Astrocyte (in vitro differentiated cells and primary cell): ENCODE data around the gene ARID3C. TPM values are rescaled to one million over a fixed set of nuclear protein-coding genes. Genes with fewer than 3 reads are reported as not detected.

Experiments
- DNase-seq: peaks from one replicate; pipeline ENCODE4 v3.0.0-alpha.2; 2010; ENCODE audit warnings: low read depth
- FAIRE-seq: peaks from 2 replicates; lab custom pipeline; 2011; peaks lifted over from hg19 to GRCh38; lab: Jason Lieb, UNC
- H2AFZ ChIP-seq: 2 replicates; pipeline ENCODE4 v1.6.0; 2012; ENCODE audit warnings: low read depth, low read length, inconsistent platforms
- H3K27ac ChIP-seq: 2 replicates; pipeline ENCODE4 v1.5.1; 2011; ENCODE audit warnings: low read depth, low read length, inconsistent platforms
- H3K27me3 ChIP-seq: 2 replicates; pipeline ENCODE4 v1.6.0; 2011; ENCODE audit warnings: low read length, inconsistent platforms; ENCODE audit not compliant: insufficient read depth
- H3K36me3 ChIP-seq: 2 replicates; pipeline ENCODE4 v1.5.1; 2011; ENCODE audit warnings: low read length, inconsistent platforms; ENCODE audit not compliant: insufficient read depth
- H3K4me1 ChIP-seq: 2 replicates; pipeline ENCODE4 v1.5.1; 2011; ENCODE audit warnings: low read length, inconsistent platforms; ENCODE audit not compliant: insufficient read depth
- H3K4me2 ChIP-seq: 2 replicates; pipeline ENCODE4 v1.6.0; 2012; ENCODE audit warnings: low read length, inconsistent platforms
- H3K4me3 ChIP-seq: 2 replicates; pipeline ENCODE4 v1.5.1; 2011; ENCODE audit warnings: low read depth, mild to moderate bottlenecking, low read length, inconsistent platforms; ENCODE audit not compliant: insufficient read depth
- H3K79me2 ChIP-seq: 2 replicates; pipeline ENCODE4 v1.6.0; 2012; ENCODE audit warnings: mild to moderate bottlenecking, low read length, inconsistent platforms; ENCODE audit not compliant: insufficient read depth
- H3K9ac ChIP-seq: 2 replicates; pipeline ENCODE4 v1.6.0; 2012; ENCODE audit warnings: mild to moderate bottlenecking, low read length, inconsistent platforms
- H3K9me3 ChIP-seq: 2 replicates; pipeline ENCODE4 v1.5.1; 2012; ENCODE audit warnings: low read depth, mild to moderate bottlenecking, low read length, inconsistent platforms; ENCODE audit not compliant: insufficient read depth
- H4K20me1 ChIP-seq: 2 replicates; pipeline ENCODE4 v1.6.0; 2012; ENCODE audit warnings: low read length, inconsistent platforms; ENCODE audit not compliant: insufficient read depth
- H3K27ac Mint-ChIP-seq: one replicate; pipeline ENCODE4 v1.8.0; 2021; ENCODE audit warnings: mild to moderate bottlenecking, mixed read lengths; ENCODE audit not compliant: unreplicated experiment
- H3K27me3 Mint-ChIP-seq: one replicate; pipeline ENCODE4 v1.8.0; 2021; ENCODE audit warnings: low read depth, mixed read lengths; ENCODE audit not compliant: unreplicated experiment
- H3K36me3 Mint-ChIP-seq: one replicate; pipeline ENCODE4 v1.8.0; 2021; ENCODE audit warnings: low read depth, mixed read lengths; ENCODE audit not compliant: unreplicated experiment
- H3K4me1 Mint-ChIP-seq: one replicate; pipeline ENCODE4 v1.8.0; 2021; ENCODE audit warnings: low read depth, mixed read lengths; ENCODE audit not compliant: unreplicated experiment
- H3K4me3 Mint-ChIP-seq: one replicate; pipeline ENCODE4 v1.8.0; 2021; ENCODE audit warnings: mild to moderate bottlenecking, moderate library complexity, mixed read lengths; ENCODE audit not compliant: unreplicated experiment
- H3K9me3 Mint-ChIP-seq: one replicate; pipeline ENCODE4 v1.8.0; 2021; ENCODE audit warnings: mild to moderate bottlenecking, mixed read lengths; ENCODE audit not compliant: unreplicated experiment
- EZH2 ChIP-seq: IDR thresholded peaks from 2 replicates; pipeline ENCODE4 v1.6.1; 2012; ENCODE audit warnings: mild to moderate bottlenecking, low read length, inconsistent platforms; ENCODE audit not compliant: insufficient read depth
- total RNA-seq: library from RNA; stranded (reverse); gene quantifications from 2 replicates; pipeline ENCODE4 v1.2.1, GENCODE V29; 2021
- TF ChIP-seq, protein P1 (sequence below): IDR thresholded peaks from 2 replicates; pipeline ENCODE4 v1.5.1; 2011; ENCODE audit warnings: low read depth, mild to moderate bottlenecking, inconsistent platforms, low read length, moderate library complexity; ENCODE audit not compliant: insufficient read depth

The ARID3C gene
- total RNA-seq, 1 donor from 2014 or later: 0.16 TPM

DNA sequence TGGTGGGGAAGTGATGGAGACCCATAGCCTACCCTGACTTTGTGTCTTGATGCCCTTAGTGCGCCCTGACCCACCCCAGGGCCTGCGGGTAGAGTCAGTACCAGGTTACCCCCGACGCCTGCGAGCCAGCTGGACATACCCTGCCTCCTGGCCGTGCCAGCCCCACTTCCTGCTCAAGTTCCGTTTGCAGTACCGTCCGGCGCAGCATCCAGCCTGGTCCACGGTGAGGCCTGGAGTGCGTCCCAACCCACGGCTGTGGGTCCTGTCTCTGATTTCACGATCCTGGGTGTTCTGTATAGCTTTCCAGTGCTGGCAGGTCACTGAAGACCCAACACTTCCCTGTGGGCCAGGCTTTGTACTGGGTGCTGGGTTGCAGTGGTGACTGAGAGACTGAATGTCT, 29.6 kb upstream of the ARID3C start:
- Histone ChIP-seq H3K27me3 (no peaks in the 10 kb centered on the region), H3K4me3 (no peak overlapping the region), H2AFZ (no peak overlapping the region), H3K9me3 (no peaks in the 10 kb centered on the region), H3K9ac (no peak overlapping the region), H3K36me3 (no peaks in the 10 kb centered on the region), H3K79me2 (no peaks in the 10 kb centered on the region), H3K4me1 (peaks cover 2% of the 10 kb centered on the region), H3K27ac (no peak overlapping the region), H3K4me2 (no peak overlapping the region), H4K20me1 (no peaks in the 10 kb centered on the region)
- Mint-ChIP-seq H3K27me3 (peaks cover 5% of the 10 kb centered on the region), H3K4me3 (no peak overlapping the region), H3K9me3 (no peaks in the 10 kb centered on the region), H3K27ac (no peak overlapping the region), H3K36me3 (peaks cover 20% of the 10 kb centered on the region), H3K4me1 (peaks cover 6% of the 10 kb centered on the region)
- no peak for DNase-seq
- no peak for FAIRE-seq
- TF ChIP-seq, protein P1, sequence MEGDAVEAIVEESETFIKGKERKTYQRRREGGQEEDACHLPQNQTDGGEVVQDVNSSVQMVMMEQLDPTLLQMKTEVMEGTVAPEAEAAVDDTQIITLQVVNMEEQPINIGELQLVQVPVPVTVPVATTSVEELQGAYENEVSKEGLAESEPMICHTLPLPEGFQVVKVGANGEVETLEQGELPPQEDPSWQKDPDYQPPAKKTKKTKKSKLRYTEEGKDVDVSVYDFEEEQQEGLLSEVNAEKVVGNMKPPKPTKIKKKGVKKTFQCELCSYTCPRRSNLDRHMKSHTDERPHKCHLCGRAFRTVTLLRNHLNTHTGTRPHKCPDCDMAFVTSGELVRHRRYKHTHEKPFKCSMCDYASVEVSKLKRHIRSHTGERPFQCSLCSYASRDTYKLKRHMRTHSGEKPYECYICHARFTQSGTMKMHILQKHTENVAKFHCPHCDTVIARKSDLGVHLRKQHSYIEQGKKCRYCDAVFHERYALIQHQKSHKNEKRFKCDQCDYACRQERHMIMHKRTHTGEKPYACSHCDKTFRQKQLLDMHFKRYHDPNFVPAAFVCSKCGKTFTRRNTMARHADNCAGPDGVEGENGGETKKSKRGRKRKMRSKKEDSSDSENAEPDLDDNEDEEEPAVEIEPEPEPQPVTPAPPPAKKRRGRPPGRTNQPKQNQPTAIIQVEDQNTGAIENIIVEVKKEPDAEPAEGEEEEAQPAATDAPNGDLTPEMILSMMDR: no peak
- no peak for TF ChIP-seq EZH2

DNA sequence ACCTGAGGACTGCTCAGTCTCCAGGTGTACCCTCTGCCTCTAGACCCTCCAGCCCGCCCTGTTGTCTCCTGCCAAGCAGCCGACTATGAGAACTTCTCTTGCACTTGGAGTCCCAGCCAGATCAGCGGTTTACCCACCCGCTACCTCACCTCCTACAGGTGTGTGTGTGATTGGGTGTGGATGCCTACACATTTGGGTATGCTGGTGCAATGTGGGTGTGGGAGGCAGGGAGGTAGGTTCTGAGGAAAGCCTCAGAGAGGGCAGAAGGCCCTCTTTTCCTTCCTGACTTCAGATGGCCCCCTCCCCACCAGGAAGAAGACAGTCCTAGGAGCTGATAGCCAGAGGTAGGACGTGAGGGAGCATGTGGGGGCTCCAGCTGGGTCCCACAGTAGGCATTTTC, 28.1 kb upstream of the ARID3C start:
- H2AFZ ChIP-seq: no peak overlapping the region
- no peaks in the 10 kb centered on the region for H3K9me3 ChIP-seq
- FAIRE-seq: no peak
- H3K4me3 ChIP-seq: no peak overlapping the region
- H3K27ac ChIP-seq: no peak overlapping the region
- no peak overlapping the region for H3K4me2 ChIP-seq
- peaks cover 17% of the 10 kb centered on the region for H3K4me1 ChIP-seq
- no peak for TF ChIP-seq EZH2
- TF ChIP-seq, protein P1: no peak
- H4K20me1 ChIP-seq: no peaks in the 10 kb centered on the region
- no peak overlapping the region for H3K9ac ChIP-seq
- H3K27me3 Mint-ChIP-seq: peaks cover 5% of the 10 kb centered on the region
- no peak for DNase-seq
- no peak overlapping the region for H3K27ac Mint-ChIP-seq
- H3K36me3 Mint-ChIP-seq: peaks cover 15% of the 10 kb centered on the region
- H3K4me1 Mint-ChIP-seq: peaks cover 20% of the 10 kb centered on the region
- H3K27me3 ChIP-seq: no peaks in the 10 kb centered on the region
- H3K79me2 ChIP-seq: no peaks in the 10 kb centered on the region
- H3K36me3 ChIP-seq: no peaks in the 10 kb centered on the region
- no peak overlapping the region for H3K4me3 Mint-ChIP-seq
- no peaks in the 10 kb centered on the region for H3K9me3 Mint-ChIP-seq

DNA sequence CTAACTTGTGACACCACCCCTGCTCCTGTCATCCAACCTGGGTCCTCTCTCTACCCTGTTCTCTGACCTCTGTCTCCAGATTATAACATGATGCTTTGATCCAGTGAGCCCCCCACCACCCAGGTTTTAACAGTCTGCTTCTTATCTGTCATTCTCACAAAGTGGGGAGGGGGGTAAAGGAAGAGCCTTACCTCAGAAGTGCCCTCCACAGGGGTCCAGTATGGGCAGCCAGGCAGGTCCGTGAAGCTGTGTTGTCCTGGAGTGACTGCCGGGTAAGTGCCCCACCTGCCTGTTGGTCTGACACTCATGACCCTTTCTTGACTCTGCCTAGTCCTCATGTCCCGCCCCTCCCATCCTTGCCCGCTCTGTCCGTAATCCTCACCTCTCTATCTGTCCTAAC, 26.5 kb upstream of the ARID3C start:
- DNase-seq (no peak), FAIRE-seq (no peak)
- TF ChIP-seq, protein P1: no peak
- TF ChIP-seq EZH2: no peak
- H3K4me1 Mint-ChIP-seq: peaks cover 29% of the 10 kb centered on the region
- Histone ChIP-seq H3K27me3 (no peaks in the 10 kb centered on the region), H3K79me2 (no peaks in the 10 kb centered on the region), H3K9me3 (no peaks in the 10 kb centered on the region), H3K4me3 (no peak overlapping the region), H3K36me3 (no peaks in the 10 kb centered on the region), H3K4me2 (no peak overlapping the region), H3K27ac (no peak overlapping the region), H3K4me1 (peaks cover 27% of the 10 kb centered on the region), H2AFZ (no peak overlapping the region), H4K20me1 (no peaks in the 10 kb centered on the region), H3K9ac (no peak overlapping the region)
- no peaks in the 10 kb centered on the region for H3K9me3 Mint-ChIP-seq
- no peak overlapping the region for H3K27ac Mint-ChIP-seq
- H3K36me3 Mint-ChIP-seq: peaks cover 7% of the 10 kb centered on the region
- peaks cover 5% of the 10 kb centered on the region for H3K27me3 Mint-ChIP-seq
- H3K4me3 Mint-ChIP-seq: no peak overlapping the region
